ENCODE data around the gene HMCN2.
A peak's percentile ranks its signal among the peaks of the same experiment; 100 is the strongest.

HMCN2 gene

GRCh38 chr9:130328349-130328801, 62.8 kb downstream of the HMCN2 start:
- Histone ChIP-seq H3K4me1 (ENCODE audit: control insufficient read depth, insufficient read depth, low read length) (peaks cover 24% of the 10 kb centered on the region), H3K36me3 (ENCODE audit: insufficient read depth, low read length) (no peaks in the 10 kb centered on the region), H3K4me3 (ENCODE audit: low read length) (peak overlapping the region; percentile 46), H3K9me3 (replicated peaks; ENCODE audit: low read length) (no peaks in the 10 kb centered on the region), H3K9ac (ENCODE audit: low read depth, low read length) (no peak overlapping the region), H3K27me3 (ENCODE audit: control insufficient read depth, insufficient read depth, low read length) (peaks cover 85% of the 10 kb centered on the region), H3K4me2 (ENCODE audit: low read length) (peak overlapping the region; percentile 69)

- H3K4me3 ChIP-seq (ENCODE audit: low read length): no peak overlapping the region
- peaks cover 24% of the 10 kb centered on the region for H3K4me1 ChIP-seq (ENCODE audit: control insufficient read depth, insufficient read depth, low read length)
- no peak overlapping the region for H3K9ac ChIP-seq (ENCODE audit: low read depth, low read length)
- H3K27me3 ChIP-seq (ENCODE audit: control insufficient read depth, insufficient read depth, low read length): peaks cover 89% of the 10 kb centered on the region
- no peak overlapping the region for H3K4me2 ChIP-seq (ENCODE audit: low read length)
- H3K9me3 ChIP-seq (replicated peaks; ENCODE audit: low read length): no peaks in the 10 kb centered on the region
- H3K36me3 ChIP-seq (ENCODE audit: insufficient read depth, low read length): no peaks in the 10 kb centered on the region
Measured at GRCh38 chr9:130329061-130329460, 63.5 kb downstream of the HMCN2 start.

- peaks cover 24% of the 10 kb centered on the region for H3K4me1 ChIP-seq (ENCODE audit: control insufficient read depth, insufficient read depth, low read length)
- no peak overlapping the region for H3K4me2 ChIP-seq (ENCODE audit: low read length)
- no peaks in the 10 kb centered on the region for H3K36me3 ChIP-seq (ENCODE audit: insufficient read depth, low read length)
- peaks cover 93% of the 10 kb centered on the region for H3K27me3 ChIP-seq (ENCODE audit: control insufficient read depth, insufficient read depth, low read length)
- H3K9me3 ChIP-seq (replicated peaks; ENCODE audit: low read length): no peaks in the 10 kb centered on the region
- H3K9ac ChIP-seq (ENCODE audit: low read depth, low read length): no peak overlapping the region
- no peak overlapping the region for H3K4me3 ChIP-seq (ENCODE audit: low read length)
Measured at GRCh38 chr9:130330202-130330862, 64.8 kb downstream of the HMCN2 start.

- Histone ChIP-seq H3K4me3 (ENCODE audit: low read length) (no peak overlapping the region), H3K27me3 (ENCODE audit: control insufficient read depth, insufficient read depth, low read length) (peaks cover 93% of the 10 kb centered on the region), H3K4me2 (ENCODE audit: low read length) (no peak overlapping the region), H3K9me3 (replicated peaks; ENCODE audit: low read length) (no peaks in the 10 kb centered on the region), H3K4me1 (ENCODE audit: control insufficient read depth, insufficient read depth, low read length) (peaks cover 24% of the 10 kb centered on the region), H3K36me3 (ENCODE audit: insufficient read depth, low read length) (no peaks in the 10 kb centered on the region), H3K9ac (ENCODE audit: low read depth, low read length) (no peak overlapping the region)
Measured at GRCh38 chr9:130331061-130331460, 65.5 kb downstream of the HMCN2 start.

- Histone ChIP-seq H3K36me3 (ENCODE audit: insufficient read depth, low read length) (no peaks in the 10 kb centered on the region), H3K27me3 (ENCODE audit: control insufficient read depth, insufficient read depth, low read length) (peaks cover 92% of the 10 kb centered on the region), H3K9ac (ENCODE audit: low read depth, low read length) (no peak overlapping the region), H3K9me3 (replicated peaks; ENCODE audit: low read length) (no peaks in the 10 kb centered on the region), H3K4me2 (ENCODE audit: low read length) (no peak overlapping the region), H3K4me1 (ENCODE audit: control insufficient read depth, insufficient read depth, low read length) (peaks cover 24% of the 10 kb centered on the region), H3K4me3 (ENCODE audit: low read length) (no peak overlapping the region)
Measured at GRCh38 chr9:130331573-130331972, 66.0 kb downstream of the HMCN2 start.

GRCh38 chr9:130332384-130332926, 66.9 kb downstream of the HMCN2 start:
- H3K9me3 ChIP-seq (replicated peaks; ENCODE audit: low read length): no peaks in the 10 kb centered on the region
- no peak overlapping the region for H3K9ac ChIP-seq (ENCODE audit: low read depth, low read length)
- no peaks in the 10 kb centered on the region for H3K36me3 ChIP-seq (ENCODE audit: insufficient read depth, low read length)
- H3K27me3 ChIP-seq (ENCODE audit: control insufficient read depth, insufficient read depth, low read length): peaks cover 86% of the 10 kb centered on the region
- no peak overlapping the region for H3K4me3 ChIP-seq (ENCODE audit: low read length)
- peaks cover 22% of the 10 kb centered on the region for H3K4me1 ChIP-seq (ENCODE audit: control insufficient read depth, insufficient read depth, low read length)
- no peak overlapping the region for H3K4me2 ChIP-seq (ENCODE audit: low read length)

GRCh38 chr9:130333041-130333711, 67.6 kb downstream of the HMCN2 start:
- H3K9ac ChIP-seq (ENCODE audit: low read depth, low read length): no peak overlapping the region
- peaks cover 15% of the 10 kb centered on the region for H3K4me1 ChIP-seq (ENCODE audit: control insufficient read depth, insufficient read depth, low read length)
- no peak overlapping the region for H3K4me3 ChIP-seq (ENCODE audit: low read length)
- no peaks in the 10 kb centered on the region for H3K9me3 ChIP-seq (replicated peaks; ENCODE audit: low read length)
- peaks cover 79% of the 10 kb centered on the region for H3K27me3 ChIP-seq (ENCODE audit: control insufficient read depth, insufficient read depth, low read length)
- H3K4me2 ChIP-seq (ENCODE audit: low read length): no peak overlapping the region
- H3K36me3 ChIP-seq (ENCODE audit: insufficient read depth, low read length): no peaks in the 10 kb centered on the region

GRCh38 chr9:130333712-130334062, 68.1 kb downstream of the HMCN2 start:
- Histone ChIP-seq H3K4me1 (ENCODE audit: control insufficient read depth, insufficient read depth, low read length) (peaks cover 10% of the 10 kb centered on the region), H3K4me2 (ENCODE audit: low read length) (no peak overlapping the region), H3K27me3 (ENCODE audit: control insufficient read depth, insufficient read depth, low read length) (peaks cover 74% of the 10 kb centered on the region), H3K9ac (ENCODE audit: low read depth, low read length) (no peak overlapping the region), H3K36me3 (ENCODE audit: insufficient read depth, low read length) (no peaks in the 10 kb centered on the region), H3K4me3 (ENCODE audit: low read length) (no peak overlapping the region), H3K9me3 (replicated peaks; ENCODE audit: low read length) (no peaks in the 10 kb centered on the region)

- no peak overlapping the region for H3K9ac ChIP-seq (ENCODE audit: low read depth, low read length)
- no peak overlapping the region for H3K4me3 ChIP-seq (ENCODE audit: low read length)
- peaks cover 67% of the 10 kb centered on the region for H3K27me3 ChIP-seq (ENCODE audit: control insufficient read depth, insufficient read depth, low read length)
- H3K4me2 ChIP-seq (ENCODE audit: low read length): no peak overlapping the region
- peaks cover 6% of the 10 kb centered on the region for H3K4me1 ChIP-seq (ENCODE audit: control insufficient read depth, insufficient read depth, low read length)
- no peaks in the 10 kb centered on the region for H3K9me3 ChIP-seq (replicated peaks; ENCODE audit: low read length)
- no peaks in the 10 kb centered on the region for H3K36me3 ChIP-seq (ENCODE audit: insufficient read depth, low read length)
Measured at GRCh38 chr9:130334915-130335314, 69.4 kb downstream of the HMCN2 start.

- Histone ChIP-seq H3K9ac (ENCODE audit: low read depth, low read length) (no peak overlapping the region), H3K4me1 (ENCODE audit: control insufficient read depth, insufficient read depth, low read length) (peaks cover 6% of the 10 kb centered on the region), H3K9me3 (replicated peaks; ENCODE audit: low read length) (no peaks in the 10 kb centered on the region), H3K27me3 (ENCODE audit: control insufficient read depth, insufficient read depth, low read length) (peaks cover 55% of the 10 kb centered on the region), H3K4me2 (ENCODE audit: low read length) (no peak overlapping the region), H3K4me3 (ENCODE audit: low read length) (no peak overlapping the region), H3K36me3 (ENCODE audit: insufficient read depth, low read length) (no peaks in the 10 kb centered on the region)
Measured at GRCh38 chr9:130336027-130336610, 70.6 kb downstream of the HMCN2 start.

GRCh38 chr9:130336885-130337284, 71.3 kb downstream of the HMCN2 start:
- Histone ChIP-seq H3K9ac (ENCODE audit: low read depth, low read length) (no peak overlapping the region), H3K4me2 (ENCODE audit: low read length) (no peak overlapping the region), H3K9me3 (replicated peaks; ENCODE audit: low read length) (no peaks in the 10 kb centered on the region), H3K27me3 (ENCODE audit: control insufficient read depth, insufficient read depth, low read length) (peaks cover 47% of the 10 kb centered on the region), H3K36me3 (ENCODE audit: insufficient read depth, low read length) (no peaks in the 10 kb centered on the region), H3K4me3 (ENCODE audit: low read length) (no peak overlapping the region), H3K4me1 (ENCODE audit: control insufficient read depth, insufficient read depth, low read length) (peaks cover 2% of the 10 kb centered on the region)
